Activated T-cell treated with anti-CD3 and anti-CD28 coated beads for 24 hours (primary cell): ENCODE measurements around the gene LMX1A.

Experiments
- DNase-seq: peaks from one replicate; pipeline ENCODE4 v3.0.0-alpha.2; 2020; ENCODE audit warnings: low read depth

Gene LMX1A

DNA sequence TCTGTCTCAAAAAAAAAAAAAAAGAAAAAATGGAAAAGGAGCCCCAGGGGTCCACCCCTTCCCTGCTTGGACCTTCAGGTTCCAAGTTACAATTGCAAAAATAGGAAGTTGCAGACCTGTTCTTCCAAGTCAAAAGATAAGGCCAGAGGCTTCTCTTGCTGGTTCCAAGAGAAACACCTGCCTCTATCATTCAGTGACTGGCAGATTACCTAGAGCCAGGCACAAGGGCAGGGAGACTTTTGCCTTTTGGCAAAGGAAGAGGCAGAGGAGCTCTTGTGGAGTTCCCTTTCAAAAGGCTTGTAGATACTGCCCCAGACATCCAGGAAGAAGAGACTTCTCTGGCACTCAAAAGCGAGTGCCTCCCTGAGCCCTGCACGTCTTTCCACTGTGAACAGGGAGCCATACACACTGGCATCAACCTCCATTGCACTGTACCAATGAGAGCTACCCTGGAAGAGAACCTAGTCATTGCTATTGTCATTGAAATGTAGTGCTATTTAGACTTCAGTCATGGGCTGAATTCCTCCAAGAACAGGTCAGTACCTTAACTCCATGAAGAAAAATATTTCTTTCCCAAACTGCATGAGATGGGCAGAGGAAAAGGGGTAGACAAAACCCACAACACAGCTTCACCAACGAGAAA lies 91.2 kb downstream of the LMX1A start:
- DNase-seq: no peak

DNA sequence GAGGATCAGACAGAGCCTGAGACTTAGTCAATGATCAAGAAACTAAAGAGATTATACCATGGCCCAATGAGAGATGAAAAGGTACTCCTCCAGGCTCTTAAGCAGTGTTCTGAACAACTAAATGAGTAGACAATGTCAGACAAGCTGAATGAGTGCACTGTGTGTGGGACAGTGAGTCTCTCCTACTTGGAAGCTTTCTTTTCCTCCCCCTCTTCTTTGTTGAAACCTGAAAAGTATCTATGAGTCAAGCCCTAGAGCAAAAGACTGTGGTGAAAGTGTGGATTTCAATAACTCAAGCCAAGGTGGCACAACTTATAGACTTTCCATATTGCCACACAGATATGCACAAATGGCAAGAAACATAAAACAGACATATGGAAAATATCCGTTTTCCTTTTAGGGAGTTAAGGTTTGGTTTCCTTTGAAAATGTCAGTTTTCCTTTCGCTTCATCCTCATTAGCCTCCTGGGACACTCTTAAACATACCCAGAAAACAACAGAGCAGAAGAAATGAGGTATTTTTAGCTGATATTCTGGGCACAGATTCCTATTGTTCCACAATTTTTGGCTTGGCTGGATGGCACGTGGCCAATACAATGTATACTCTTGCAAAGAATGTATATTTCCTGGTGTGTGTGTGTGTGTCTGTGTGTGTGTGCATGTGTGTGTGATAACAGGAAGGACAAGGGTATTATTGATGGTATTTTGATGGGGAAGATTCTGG lies 96.6 kb downstream of the LMX1A start:
- no peak for DNase-seq

DNA sequence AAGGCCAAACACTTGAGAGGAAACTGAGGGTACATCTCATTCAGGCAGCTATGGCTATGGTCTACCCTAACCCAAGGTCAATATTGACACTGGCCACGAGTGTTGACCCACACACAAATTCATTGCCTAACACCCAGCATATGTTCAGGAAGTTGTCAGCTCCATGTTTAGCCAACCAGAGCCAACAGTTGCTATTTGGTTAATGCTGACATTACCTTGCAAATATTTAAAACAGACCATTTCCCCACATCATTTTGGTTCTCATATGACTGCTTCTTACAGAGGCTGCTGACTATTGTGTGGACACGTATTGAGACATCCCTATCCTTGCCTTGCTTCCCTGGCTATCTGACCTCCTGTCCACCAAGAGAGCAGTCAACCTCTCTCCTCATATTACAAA lies 97.3 kb downstream of the LMX1A start:
- no peak for DNase-seq

DNA sequence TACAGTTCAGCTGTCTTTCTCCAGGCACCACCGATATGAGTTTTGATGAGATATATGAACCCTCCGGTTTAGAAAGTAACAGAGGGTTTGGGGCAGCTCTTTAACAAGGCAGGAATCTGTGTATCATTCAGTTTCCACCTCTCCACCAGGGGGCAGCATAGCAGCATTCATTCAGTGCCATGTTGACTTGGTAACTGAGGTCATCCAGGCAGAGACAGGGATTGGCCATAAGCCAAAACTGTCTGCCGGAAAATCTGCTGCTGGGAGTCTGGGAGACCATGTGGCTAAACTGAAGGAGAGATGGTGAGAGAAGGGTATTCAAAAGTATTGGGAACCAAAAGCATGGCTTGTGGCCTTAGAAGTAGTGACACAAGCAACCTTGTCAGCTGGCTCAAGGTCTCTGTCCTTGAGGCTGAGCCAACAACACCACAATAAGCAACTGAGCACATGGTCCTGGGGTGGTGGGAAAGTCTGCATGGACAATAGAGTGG lies 98.5 kb downstream of the LMX1A start:
- DNase-seq: peak; percentile 0

DNA sequence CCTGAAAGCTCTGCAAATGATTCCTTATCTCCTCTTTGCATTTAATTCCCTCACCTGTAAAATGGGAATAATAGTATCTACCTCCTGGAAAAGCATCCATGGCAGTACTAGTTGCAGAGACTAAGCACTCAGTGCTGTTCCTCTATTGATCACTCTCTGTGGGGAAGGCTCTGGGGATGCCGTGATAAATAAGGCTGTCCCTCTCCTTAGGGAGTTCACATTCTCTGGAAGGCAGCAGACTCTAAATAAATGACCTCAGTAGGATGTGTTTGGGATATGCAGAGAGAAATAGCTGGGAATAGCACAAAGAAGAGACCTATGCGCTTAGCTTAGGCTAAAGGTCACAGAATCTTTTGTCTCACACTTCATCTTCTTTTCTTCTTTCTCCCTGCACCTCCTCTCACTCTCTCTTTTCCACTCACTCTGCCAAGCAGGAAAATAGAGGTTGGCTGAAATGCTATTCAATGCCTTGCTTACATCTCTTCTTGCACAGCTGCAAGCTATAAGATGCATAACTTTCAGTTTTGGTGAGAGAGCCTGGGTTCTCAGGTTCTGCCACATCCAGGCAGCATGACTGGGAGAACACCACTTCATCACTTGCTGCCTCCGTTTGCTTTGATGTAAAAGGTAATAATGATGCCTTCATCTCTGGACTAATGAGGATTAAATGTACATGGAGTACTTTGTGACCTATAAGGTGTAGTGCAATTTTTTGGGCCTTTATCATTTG lies 101.5 kb downstream of the LMX1A start:
- DNase-seq: no peak

DNA sequence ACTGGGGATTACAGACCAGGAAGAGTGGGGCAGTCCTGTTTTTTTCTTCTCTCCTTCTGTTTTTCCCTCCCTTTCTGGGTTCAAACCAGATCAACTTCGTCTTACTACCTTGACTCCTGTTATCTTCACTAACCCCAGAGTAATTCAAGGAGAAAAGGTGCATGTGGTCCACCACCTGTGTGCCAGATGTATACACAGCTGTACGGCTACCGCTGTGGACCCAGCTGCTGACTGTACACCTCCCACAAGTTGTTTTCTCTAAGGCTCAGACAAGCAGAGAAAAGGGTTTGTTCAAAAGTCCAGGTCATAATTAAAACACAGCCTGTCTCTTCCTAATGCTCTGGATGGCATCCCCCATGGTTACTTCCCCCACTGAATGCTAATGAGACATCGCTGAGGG lies 102.1 kb downstream of the LMX1A start:
- DNase-seq: no peak

DNA sequence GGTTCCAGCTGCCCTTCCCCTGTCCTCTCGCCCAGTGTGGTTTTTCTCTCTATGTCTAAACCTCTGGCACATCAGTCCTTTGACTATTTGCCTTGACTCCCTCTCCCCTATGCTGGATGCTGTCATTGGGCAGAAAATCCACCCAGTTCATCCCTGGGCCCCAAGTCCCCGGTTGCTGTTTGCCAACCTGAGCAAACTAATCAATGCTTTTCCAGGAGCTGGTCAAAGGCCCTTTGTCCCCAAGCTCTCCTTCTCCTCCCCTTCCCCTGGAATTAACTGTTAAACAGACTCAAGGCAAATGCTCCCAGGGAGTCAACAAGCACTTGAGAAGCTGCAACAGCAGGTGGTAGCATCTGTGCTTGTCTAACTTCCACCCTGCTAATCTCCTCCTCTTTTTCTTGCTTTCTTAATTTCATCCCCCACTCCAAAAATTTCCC lies 102.7 kb downstream of the LMX1A start:
- no peak for DNase-seq

DNA sequence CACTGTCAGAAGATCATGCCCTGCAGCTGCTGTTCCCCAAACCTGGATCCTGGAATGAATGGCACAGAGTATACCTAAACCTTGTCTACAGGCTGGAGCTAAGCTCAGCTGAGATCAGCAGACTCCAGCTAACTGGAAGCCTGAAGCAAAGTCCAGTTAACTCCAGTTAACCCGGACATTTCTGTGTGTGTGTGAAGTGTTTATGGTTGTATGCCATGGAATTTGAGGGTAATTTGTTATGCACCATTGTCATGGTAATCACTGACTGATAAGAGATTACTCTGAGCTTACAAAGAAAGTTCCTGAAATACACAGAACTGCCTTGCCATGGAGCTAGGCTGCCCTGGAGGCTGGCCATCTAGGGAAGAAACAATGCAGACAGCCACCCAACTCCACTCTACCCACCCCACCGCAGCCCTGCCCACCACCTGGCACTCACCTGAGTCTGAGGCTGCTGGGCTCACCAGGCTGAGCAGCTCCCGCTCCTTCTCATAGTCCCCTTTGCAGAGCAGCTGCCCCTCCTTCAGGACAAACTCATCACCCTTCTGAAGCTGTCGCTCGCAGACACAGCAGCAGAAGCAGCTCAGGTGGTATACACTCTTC lies 107.4 kb downstream of the LMX1A start:
- DNase-seq: no peak

DNA sequence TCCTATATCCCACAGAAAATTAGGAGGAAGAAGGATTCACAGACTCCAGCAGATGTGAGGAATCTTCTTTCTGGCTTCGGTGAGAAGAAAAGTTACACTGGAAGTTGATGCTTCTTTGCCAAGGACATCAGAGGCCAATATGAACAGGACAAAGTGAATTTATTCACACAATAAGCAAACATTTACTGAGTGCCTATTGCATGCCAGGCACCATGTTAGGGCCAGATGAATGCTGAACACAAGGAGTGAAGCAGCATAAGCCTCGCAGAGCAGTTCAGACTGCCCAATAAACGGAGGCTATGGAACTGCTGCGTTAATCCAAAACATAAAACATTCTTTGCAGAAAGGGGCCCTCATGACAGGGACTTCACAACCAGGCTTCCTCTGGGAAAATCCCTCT lies 114.6 kb downstream of the LMX1A start:
- DNase-seq: no peak

DNA sequence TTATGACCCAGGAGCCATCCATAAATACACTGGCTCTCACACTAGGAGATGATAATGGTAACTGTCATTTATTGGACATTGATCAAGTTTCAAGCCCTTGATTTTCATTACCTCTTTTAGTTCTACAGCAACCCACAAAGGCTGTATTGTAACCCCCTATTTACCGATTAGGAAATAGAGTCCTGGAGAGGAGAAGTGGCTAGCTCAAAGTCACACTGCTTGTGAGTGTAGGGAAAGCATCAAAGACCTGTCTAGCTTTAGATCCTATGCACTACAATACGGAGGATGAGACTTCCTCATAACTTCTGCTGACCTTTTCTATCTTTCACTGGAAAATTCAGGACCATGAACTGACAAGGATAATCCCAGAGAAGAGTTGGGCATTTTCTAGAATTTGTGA lies 115.2 kb downstream of the LMX1A start:
- no peak for DNase-seq

DNA sequence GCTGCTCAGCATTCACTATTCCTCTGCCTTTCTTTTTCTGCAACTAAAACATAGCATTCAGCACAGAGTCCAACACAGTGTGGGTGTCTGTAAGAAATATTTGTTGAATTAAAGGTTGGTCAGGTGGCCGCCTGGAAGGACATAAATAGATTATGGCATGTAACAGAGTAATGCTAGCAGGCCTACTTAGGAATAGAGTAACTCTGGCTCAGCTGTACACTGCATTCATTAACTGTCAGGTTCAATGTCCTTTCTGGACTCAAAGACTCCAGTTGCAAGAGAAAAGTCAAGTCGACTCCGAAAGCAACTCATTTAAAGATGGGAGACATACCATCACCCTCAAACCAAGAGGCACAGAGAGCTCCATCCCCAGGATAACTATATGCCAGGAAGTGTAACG lies 116.0 kb downstream of the LMX1A start:
- DNase-seq: no peak

DNA sequence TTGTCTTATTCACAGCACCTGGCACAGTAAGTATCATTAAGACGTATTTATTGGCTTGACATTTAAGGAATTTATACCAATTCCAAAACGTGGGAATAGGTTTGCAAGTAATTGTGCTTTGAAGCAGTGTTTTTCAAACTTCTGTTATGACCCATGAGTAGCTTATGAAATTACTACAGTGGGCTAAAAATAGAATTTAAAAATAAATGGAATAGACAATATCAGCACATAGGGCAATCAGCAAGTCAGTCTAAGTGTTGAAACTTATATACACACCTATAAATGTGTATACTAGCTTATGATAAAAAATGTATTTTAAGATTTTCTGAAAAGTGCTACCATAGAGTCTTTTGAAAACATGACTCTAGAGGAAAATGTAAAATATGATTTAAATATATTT lies 116.6 kb downstream of the LMX1A start:
- DNase-seq: no peak

DNA sequence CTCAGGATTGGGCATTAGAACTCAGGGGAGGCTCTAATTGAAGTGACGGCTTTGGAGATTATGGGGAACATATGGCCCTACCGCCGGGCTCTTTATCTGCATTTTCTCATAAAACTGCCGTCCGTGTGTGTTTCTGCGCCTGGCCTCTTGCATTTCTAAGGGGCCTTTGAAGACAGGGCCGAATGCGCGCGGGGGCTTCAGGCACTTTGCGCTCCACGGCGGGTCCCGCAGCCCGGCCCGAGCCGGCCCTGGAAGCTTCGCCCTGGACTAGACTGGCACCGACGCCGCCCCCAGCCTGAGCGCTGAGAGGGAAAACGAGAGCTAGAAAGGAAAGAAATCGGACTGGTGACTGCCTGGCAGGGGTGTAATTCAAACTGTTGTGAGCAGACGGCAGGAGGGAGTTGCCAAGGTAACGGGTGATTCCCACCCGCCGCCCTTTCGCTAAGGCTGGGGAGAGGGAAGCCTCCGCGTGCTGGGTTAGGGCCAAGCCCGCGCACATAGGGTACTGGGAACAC lies 120.7 kb downstream of the LMX1A start:
- DNase-seq: no peak

DNA sequence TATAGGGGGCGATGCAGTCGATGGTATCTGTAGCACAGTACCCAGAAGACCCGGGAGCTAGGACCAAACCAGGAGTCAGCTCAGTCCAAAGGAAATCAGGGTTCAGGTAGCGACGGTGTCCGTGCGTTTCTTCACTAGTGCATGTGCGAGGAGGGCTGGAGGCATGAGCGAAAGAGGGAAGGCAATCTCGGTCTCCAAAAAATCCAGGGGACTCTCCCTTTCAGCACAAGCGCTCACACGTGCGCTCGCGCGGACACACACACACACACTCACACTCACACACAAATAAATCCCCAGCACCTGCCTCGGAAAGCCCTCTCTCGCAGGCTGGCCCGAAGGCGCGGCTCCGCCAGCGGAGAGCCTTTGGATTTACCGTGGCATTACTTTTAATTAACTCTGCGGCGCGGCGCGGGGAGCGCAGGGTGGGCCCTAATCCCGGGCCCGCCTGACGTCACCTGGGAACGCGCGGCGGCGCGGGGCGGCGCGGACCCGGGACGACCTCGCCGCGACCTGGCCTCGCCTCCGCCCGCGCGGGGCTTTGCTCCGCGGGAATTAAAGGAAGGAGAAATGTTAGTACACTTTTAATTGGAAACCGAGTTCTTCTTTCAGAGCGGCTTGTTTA lies 121.2 kb downstream of the LMX1A start:
- no peak for DNase-seq

DNA sequence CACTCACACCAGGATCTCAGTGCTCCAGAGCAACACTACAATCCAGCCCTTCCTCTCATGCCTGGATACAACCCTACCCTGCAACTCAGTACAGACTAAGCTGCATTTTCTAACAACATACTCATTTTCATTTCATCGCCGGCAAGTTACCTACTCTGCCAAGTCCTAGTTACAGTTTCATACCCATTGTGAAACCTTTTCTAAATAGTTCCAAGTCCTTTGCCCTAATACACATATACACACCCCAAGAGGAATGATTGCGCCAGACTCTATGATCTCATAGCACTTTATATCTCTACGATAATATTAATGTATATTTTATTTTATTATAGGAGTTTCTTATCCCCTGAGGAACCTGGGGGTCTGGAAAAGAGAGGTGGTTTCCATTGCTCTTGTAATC lies 122.4 kb downstream of the LMX1A start:
- DNase-seq: no peak

DNA sequence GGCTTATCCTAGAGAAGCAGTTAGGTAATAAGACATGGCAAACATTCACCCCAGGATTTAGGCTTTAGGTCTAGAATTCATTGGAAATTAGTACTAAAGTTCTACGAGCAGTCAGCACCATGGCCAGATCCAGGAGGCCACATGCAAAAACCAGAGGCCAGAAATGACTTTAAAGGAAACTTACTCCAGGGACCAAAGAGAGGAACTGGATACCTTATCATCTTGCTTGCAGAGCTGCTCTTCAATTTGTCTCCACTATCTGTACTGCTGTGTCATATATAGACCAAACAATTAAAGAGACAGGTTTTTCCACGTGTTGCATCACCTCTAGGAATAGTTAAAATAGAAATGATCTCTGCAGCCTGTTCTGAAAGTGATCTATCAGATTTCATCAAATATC lies 127.8 kb downstream of the LMX1A start:
- no peak for DNase-seq

DNA sequence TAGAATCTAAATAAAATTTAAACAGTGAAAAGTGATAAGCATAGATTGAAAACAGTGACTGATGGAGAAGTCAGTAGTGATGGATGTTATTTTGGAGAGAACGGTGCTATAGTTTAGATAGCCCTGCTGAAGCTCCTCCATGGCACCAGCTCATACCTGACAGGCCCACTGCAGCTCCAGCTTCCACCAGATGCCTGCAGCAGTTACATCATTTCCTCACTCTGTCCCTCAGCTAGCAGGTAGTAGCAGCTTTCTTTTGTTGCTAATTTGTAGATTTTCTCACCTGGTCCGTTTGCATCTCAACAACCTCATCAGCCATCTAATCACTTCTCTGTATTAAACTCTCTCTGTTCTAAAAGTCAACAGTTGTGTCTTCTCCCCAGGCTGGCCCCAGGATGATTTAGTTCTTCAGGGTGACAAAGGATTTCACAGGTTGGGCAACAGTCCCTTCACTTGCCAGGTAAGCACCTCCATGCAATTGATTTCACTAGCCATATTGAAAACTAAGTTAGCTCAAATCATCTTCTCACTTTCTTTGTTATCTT lies 128.3 kb downstream of the LMX1A start:
- DNase-seq: no peak

DNA sequence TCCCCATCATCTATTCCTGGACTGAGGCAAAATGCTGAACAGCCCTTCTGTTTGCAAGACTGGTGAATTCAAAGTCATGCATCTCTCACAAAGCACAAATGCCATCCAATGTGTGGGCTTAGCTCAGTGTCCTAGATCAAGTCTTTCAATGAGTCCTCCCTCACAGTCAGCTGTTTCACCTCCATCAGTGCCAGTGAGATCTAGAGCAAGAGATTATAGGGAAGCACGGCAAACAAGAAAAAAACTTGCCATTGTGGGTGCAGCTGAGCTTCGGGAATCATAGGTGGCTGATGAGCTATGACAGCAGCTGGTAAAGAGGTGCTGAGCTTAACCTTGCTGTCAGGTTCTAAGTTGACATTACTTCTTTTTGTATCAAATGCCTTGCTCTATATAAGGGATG lies 130.2 kb downstream of the LMX1A start:
- DNase-seq: no peak

DNA sequence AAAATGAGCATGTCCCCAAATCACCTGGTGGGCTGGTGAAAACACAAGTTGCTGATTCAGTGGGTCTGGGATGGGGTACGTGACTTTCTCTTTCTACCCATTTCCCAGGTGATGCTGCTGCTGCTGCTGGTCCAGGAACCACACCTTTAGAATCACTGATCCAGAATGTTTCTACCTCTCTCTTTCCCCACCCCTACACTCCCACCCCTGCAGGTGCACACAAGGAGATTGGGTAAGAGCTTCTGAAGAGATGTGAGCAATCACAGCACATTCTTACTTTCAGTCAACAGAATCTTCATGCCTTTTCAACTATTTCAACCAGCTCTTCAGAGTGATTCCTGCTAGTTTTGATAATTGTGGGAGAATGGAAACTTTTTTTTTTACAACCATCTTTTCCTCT lies 130.9 kb downstream of the LMX1A start:
- no peak for DNase-seq

DNA sequence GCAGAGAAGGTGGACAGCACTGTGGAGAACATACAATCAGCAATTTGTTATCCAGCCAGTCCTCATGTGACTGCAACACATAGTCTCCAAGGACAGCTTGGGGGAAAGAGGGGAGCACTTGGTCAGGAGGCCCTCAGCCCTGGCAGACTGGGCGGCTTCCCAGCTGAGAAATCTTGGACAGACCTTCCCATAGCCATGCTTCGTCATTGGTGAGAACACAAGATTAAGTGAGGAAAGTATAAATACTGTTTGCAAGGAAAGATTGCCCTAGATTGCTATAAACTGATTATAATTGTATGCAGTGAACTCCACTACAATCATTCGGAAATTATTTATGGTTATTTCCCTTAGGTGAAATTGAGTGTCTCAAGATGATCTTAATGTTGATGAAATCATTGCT lies 131.5 kb downstream of the LMX1A start:
- DNase-seq: no peak

DNA sequence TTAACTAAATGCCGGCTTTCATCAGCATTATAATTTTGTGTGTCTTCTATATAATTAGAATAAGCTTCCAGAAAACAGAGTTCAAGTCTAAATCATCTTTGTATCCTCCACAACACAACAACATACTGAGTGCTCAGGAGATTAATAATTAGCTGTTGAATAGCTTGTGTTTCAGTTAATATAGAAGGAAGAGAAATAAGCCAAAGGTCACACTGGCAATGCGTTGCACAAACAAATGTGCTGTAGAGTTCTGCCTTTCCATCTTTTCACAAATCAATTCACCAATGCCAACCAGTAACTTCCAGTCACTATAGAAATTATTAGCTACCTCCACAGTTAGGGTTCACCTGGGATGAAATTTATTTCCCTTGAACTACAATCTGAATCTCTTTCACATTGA lies 132.0 kb downstream of the LMX1A start:
- no peak for DNase-seq

DNA sequence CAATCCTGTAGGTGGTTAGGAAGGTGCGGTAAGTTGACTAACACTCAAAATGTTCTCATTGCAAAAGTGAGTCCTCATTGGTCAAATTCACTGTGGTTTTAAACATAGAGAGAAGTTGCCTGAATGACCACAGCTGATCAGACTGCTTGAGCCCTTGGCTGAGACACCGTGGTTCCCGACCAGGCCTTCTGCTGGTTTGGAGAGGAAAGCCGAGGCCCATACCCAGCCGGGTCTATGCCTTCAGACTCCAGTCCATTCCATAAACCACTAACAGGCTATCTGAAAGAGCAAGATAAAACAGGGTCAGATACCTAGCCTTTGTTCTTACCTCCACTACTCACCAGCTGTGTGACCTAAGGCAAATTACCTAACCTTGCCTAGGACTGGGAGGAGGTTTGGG lies 133.9 kb downstream of the LMX1A start:
- no peak for DNase-seq
